Measurements from ENCODE around the gene SAMD11. TPM values are rescaled to one million over a fixed set of nuclear protein-coding genes. Genes with fewer than 3 reads are reported as not detected.

SAMD11 gene
- total RNA-seq, 4 donors from 2014 or later = 1.0 to 40.7 (median 13.8) TPM

DNA sequence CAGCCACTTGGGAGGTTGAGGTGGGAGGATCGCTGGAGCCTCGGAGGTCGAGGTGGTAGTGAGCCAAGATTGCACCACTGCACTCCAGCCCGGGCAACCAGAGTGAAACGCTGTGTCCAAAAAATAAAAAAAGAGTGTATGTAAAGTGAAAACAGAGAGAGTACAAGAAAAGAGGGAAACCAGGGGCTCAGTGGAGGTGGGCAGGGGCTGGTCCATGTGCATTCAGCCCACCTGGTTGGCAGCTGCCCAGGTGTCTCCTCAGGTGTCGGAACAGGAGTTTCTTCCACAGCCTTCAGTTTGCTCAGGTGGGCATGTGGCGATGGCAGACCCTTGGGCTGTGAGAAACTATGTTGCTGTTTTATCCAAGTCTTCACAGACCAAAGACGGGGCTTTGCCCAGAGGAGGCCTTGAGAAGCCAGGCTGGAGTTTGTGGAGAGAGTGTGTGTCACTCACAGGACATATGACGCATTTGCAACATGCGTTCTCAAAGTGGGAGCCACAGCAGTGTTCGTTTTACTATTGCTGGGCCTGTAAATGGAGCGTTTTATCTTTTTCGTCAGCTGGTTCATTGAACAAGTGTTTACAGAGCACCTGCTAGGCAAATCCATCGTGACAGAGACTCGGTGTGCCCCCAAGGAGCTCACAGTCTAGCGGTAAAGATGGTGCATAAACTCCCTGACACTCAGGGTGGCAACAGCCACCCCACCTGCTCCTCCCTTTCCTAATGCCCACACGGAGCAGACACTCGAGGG, 22.4 kb upstream of the SAMD11 start:
- intact Hi-C loops (cut with DNase I; ENCODE audit: low total_unique reads) = loop anchor here (10.0 kb wide), 1 partner anchor 74 kb away; no protein-coding TSS in a partner anchor
- no peak for DNase-seq
- TF ChIP-seq POLR2A (IDR thresholded peaks at IDR 0.05) (no peak), CTCF (IDR thresholded peaks at IDR 0.05) (no peak)
- H3K27me3 ChIP-seq = no peaks in the 10 kb centered on the region
- no peaks in the 10 kb centered on the region for H3K4me1 ChIP-seq
- H3K9me3 ChIP-seq = no peaks in the 10 kb centered on the region
- H3K4me3 ChIP-seq = no peak overlapping the region
- no peak overlapping the region for H3K27ac ChIP-seq
- no peaks in the 10 kb centered on the region for H3K36me3 ChIP-seq

GRCh38 chr1:902802-903201, 20.9 kb upstream of the SAMD11 start:
- no peak for TF ChIP-seq CTCF (IDR thresholded peaks at IDR 0.05)
- TF ChIP-seq POLR2A (IDR thresholded peaks at IDR 0.05) = no peak
- Histone ChIP-seq H3K4me3 (no peak overlapping the region), H3K27me3 (no peaks in the 10 kb centered on the region), H3K36me3 (no peaks in the 10 kb centered on the region), H3K27ac (no peak overlapping the region), H3K4me1 (no peaks in the 10 kb centered on the region), H3K9me3 (no peaks in the 10 kb centered on the region)
- intact Hi-C loops (cut with DNase I; ENCODE audit: low total_unique reads) = loop anchor here (10.0 kb wide), 1 partner anchor 72 kb away; no protein-coding TSS in a partner anchor
- no peak for DNase-seq

- Histone ChIP-seq H3K4me3 (no peak overlapping the region), H3K4me1 (no peaks in the 10 kb centered on the region), H3K36me3 (no peaks in the 10 kb centered on the region), H3K27me3 (no peaks in the 10 kb centered on the region), H3K27ac (no peak overlapping the region), H3K9me3 (no peaks in the 10 kb centered on the region)
- TF ChIP-seq CTCF (IDR thresholded peaks at IDR 0.05) (no peak), POLR2A (IDR thresholded peaks at IDR 0.05) (no peak)
- intact Hi-C loops (cut with DNase I; ENCODE audit: low total_unique reads) = loop anchor here (10.0 kb wide), 1 partner anchor 71 kb away; no protein-coding TSS in a partner anchor
- no peak for DNase-seq
Measured at GRCh38 chr1:903305-903704, 20.4 kb upstream of the SAMD11 start.

- peak; percentile 15 to 20 for DNase-seq
Measured at GRCh38 chr1:903721-904271, 19.9 kb upstream of the SAMD11 start.

More at GRCh38 chr1:903721-904271, 19.9 kb upstream of the SAMD11 start:
- no peaks in the 10 kb centered on the region for H3K4me1 ChIP-seq
- no peaks in the 10 kb centered on the region for H3K9me3 ChIP-seq
- no peaks in the 10 kb centered on the region for H3K27me3 ChIP-seq
- TF ChIP-seq POLR2A (IDR thresholded peaks at IDR 0.05) (no peak), CTCF (IDR thresholded peaks at IDR 0.05) (no peak)
- intact Hi-C loops (cut with DNase I; ENCODE audit: low total_unique reads) = loop anchor here (10.0 kb wide), 1 partner anchor 71 kb away; no protein-coding TSS in a partner anchor
- peak overlapping the region in 1 of 2 donors; percentile 29 for H3K4me3 ChIP-seq
- no peak overlapping the region for H3K27ac ChIP-seq
- no peaks in the 10 kb centered on the region for H3K36me3 ChIP-seq
